Measurements from ENCODE around the gene SMAD5. TPM values are rescaled to one million over a fixed set of nuclear protein-coding genes. Genes with fewer than 3 reads are reported as not detected.

SMAD5 gene
- 82.2 TPM for polyA plus RNA-seq (ENCODE audit: insufficient read length)
- long read RNA-seq, donor 1, full-length matches to known transcripts, result 14 of 55 reads
- long read RNA-seq, donor 1, partial matches to known transcripts, result 41 of 55 reads
- long read RNA-seq, donor 1, other reads (novel, unspliced or antisense), result 0 of 55 reads
- long read RNA-seq, donor 2, full-length matches to known transcripts, result 10 of 52 reads
- long read RNA-seq, donor 2, partial matches to known transcripts, result 42 of 52 reads
- long read RNA-seq, donor 2, other reads (novel, unspliced or antisense), result 0 of 52 reads
- long read RNA-seq, donor 3, full-length matches to known transcripts, result 6 of 15 reads
- long read RNA-seq, donor 3, partial matches to known transcripts, result 9 of 15 reads
- long read RNA-seq, donor 3, other reads (novel, unspliced or antisense), result 0 of 15 reads
- long read RNA-seq, donor 4, result 0 reads
- long read RNA-seq, donor 5, full-length matches to known transcripts, result 3 of 17 reads
- long read RNA-seq, donor 5, partial matches to known transcripts, result 14 of 17 reads
- long read RNA-seq, donor 5, other reads (novel, unspliced or antisense), result 0 of 17 reads
- long read RNA-seq, donor 6, full-length matches to known transcripts, result 7 of 25 reads
- long read RNA-seq, donor 6, partial matches to known transcripts, result 18 of 25 reads
- long read RNA-seq, donor 6, other reads (novel, unspliced or antisense), result 0 of 25 reads
- long read RNA-seq, donor 7, full-length matches to known transcripts, result 9 of 61 reads
- long read RNA-seq, donor 7, partial matches to known transcripts, result 52 of 61 reads
- long read RNA-seq, donor 7, other reads (novel, unspliced or antisense), result 0 of 61 reads
- long read RNA-seq, donor 8, full-length matches to known transcripts, result 3 of 10 reads
- long read RNA-seq, donor 8, partial matches to known transcripts, result 7 of 10 reads
- long read RNA-seq, donor 8, other reads (novel, unspliced or antisense), result 0 of 10 reads

DNA sequence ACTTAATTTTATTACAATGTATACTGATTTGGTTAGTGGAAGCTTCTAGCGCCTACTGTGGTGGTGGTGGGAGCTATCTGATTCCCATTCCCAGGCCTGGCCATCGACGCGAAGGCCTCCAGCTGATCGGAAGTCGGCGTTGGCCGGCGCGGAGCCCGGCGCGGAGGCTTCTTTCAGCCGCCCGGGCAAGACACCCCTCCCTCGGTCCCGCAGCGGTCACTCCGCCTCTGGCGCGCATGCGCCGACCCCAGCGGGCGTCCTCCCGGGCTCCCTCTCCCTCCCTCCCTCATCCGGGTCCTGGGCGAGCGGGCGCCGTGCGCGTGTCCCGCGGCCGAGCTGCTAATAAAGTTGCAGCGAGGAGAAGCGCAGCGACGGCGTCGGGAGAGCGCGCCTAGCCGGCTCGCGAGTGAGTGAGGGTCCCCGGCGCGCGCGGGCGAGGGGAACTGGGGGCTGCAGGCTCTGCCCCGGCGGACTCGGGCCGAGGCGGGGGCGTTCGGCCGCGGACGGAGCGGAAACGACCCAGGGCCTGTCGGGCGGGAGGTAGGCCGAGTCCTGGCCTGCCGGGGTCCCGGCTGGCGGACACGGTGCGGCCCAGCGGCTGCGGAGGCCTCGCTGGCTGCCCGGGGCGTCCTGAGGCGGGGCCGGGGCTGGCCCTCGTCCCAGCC is at the start of gene SMAD5:
Gene SMAD5, plus strand, starts transcription at position 289 of the 665 bp plus-strand sequence. CDS start 20,916 bp downstream, outside the sequence.
- peak; percentile 94 for DNase-seq

DNA sequence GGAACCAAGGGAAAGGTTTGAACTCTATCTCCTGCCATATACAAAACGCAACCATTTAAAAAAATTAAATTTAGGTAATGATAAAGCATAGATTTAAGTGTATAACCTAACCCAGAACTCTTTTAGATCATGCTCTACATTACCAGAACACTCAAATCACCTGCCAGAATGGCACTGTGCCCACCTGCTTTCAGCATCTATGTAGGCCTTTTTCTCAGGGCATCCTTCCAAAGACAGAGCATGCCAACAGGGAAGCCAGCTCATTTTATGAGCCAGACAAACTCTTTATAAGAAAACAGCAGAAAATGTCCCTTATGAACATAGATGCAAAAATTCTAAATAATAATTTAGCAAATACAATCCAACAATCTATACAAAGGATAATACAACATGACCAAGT is 47.9 kb upstream of the SMAD5 start:
- DNase-seq, result no peak

DNA sequence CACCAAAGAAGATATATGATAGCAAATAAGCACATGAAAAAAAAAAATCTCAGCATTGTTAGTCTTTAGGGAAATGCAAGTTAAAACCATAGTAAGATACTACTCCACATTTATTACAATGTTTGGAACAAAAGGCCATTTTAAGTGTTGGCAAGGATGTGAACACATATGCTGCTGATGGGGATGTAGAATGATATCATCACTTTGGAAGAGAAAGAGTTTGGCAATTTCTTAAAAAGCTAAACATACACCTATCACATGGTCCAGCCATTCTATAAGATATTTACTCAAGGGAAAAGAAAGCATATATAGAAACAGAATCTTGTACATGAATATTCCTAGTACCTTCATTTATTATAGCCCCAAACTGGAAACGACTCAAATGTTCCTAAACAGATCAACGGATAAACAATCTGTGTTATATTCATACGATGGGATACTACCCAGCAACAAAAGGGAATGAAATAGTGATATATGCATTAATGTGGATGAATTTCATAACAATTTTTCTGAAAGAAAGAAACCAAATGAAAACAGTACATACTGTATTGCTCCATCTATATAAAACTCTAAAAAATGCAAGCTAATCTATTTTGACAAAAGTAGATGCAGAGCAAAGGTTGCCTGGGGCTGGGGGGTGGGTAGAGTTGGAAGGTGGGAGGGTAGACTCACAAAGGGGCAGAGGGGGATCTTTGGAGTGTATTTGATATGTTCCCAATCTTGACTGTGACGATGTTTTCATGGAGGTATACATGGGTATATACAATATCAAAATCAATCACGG is 45.7 kb upstream of the SMAD5 start:
- no peak for DNase-seq

- no peak for DNase-seq
Observed at GRCh38 chr5:136087961-136088871, 44.4 kb upstream of the SMAD5 start.

DNA sequence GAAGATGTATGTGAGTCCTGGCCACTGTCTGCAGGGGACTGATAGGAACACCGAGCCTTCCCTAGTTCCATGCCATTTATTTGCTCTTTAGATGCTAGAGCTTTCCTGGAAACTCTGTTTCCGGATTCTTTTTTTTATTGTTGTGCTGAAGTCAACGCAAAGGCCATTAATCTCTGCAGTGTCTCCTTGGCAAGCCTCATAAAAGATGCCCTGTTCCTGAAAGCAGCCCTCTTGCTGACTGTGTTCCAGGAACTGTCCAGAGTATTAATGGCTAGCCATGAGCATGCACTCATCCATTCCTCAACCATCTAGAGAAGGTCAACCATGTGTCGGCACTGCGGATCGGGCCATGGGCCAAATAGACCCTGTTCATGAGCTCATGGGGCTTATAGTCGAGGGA is 42.9 kb upstream of the SMAD5 start:
- DNase-seq, result no peak

DNA sequence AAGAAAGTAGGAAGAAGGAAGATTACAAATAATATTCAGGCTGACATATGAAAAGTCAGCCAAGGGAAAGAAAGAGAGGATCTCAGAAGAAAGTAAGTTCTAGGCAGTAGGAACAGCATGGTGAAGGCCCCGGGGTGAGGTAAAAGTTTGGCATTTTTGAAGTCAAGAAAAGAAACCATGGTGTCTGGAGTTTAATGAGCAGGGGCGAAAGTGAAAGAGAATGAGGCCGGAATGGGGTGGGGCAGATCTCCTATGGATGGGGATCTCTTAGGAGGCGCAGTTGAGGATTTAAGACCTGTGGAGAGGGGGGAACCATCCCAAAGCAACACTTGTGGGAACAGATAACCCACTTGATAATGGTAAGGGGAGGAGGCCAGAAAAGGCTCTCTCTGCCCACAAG is 42.3 kb upstream of the SMAD5 start:
- DNase-seq, result no peak

DNA sequence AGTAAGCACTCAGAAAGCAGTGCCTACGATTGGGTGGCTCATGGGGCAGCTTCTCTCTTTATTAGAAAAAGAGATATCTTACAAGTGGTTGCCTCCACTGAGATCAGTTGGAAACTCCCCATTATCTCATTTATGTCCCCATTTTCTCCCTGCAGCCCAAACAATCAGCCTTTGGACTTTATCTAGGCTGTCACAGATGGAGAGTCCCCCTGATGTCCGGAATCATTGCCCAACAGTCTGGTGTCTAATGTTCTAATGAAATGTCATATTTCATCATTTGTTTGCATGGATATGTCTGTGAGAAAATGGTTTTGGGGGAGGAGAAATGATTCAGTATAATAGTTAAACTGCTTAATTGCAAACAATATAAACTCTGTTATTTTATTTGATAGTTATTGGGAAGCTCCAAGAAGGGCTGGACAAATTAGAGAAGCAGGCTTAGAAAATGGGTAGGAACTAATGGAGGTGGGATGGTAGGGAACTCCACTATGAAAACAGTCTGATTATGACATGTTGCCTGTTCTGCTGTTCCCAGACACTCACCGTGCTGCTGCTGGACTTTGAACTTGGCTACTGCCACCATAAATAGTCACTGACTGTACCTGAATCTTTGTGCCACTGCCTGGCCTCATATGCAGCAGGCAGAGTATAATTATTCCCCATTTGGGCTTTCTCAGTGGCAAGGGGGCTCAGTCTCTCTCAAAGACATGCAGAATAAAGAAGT is 38.3 kb upstream of the SMAD5 start:
- DNase-seq, result no peak

DNA sequence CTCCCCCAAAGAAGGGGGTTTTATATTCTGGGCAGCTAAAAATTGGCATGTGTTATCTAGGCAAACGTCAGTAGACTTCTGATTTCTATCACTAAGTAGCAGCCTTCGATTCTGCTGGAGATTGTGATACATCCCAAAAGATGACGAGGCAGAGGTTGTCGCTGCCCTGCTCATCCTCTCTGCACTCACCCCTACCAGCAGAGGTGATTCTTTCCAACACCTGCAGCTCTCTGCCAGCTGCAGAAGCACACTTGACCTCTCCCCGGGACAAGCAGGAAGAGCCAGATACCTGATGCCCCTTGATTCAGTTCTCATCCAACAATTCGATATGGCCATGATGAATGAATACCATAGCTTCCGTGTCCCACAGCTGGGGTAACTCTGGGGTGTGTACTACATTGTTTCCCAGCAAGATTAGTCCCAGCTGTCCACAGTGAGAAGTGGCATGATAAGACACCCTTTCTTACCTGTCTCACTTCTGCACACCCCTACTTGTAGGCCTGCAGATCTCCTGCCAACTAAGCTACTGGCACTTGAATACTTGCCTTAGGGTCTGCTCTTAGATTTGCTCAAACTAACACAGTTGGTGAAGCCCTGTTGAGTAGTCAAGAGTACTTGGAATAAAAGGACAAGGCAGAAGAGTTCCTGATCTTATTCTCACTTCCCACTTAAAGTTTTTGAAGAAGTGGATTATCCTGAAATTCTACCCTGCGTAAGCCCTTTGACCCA is 37.6 kb upstream of the SMAD5 start:
- DNase-seq, result no peak

- no peak for DNase-seq
Observed at GRCh38 chr5:136098176-136098575, 34.5 kb upstream of the SMAD5 start.

- DNase-seq, result no peak
Observed at GRCh38 chr5:136099870-136100269, 32.8 kb upstream of the SMAD5 start.

GRCh38 chr5:136101884-136102283 is 30.8 kb upstream of the SMAD5 start:
- no peak for DNase-seq

GRCh38 chr5:136103118-136103517 is 29.5 kb upstream of the SMAD5 start:
- DNase-seq, result no peak

DNA sequence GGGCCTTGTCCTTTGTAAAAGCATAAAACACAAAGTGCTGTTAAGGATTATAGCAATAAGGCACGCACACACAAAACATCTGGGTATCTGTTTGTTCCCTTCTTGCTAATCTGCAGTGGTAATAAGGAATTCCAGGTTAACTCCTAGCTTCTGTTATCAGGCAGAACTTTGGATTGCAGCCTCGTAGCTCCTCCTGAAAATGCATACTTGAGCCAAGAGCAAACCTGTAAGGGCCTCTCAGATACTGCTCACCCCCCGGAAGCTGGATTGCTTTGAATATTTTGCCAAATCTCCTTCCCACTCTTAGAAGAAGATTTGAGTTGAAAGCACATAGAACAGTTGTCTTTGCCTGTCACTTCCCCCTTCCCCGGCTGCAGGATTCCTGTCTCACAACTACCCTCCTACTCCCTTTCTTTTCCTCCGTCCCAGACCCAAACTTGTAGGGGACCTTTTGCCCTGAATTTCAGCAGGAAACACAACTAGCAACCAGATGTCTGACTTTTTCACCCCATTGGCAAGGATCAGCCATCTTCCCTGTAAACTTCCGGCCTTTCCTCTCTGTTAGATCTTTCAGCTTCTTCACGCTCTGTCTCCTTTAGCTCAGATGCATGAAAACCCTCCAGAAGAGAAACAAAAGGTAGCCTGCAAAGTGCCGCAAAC is 28.2 kb upstream of the SMAD5 start:
- no peak for DNase-seq

GRCh38 chr5:136106351-136107031 is 26.2 kb upstream of the SMAD5 start:
- no peak for DNase-seq

DNA sequence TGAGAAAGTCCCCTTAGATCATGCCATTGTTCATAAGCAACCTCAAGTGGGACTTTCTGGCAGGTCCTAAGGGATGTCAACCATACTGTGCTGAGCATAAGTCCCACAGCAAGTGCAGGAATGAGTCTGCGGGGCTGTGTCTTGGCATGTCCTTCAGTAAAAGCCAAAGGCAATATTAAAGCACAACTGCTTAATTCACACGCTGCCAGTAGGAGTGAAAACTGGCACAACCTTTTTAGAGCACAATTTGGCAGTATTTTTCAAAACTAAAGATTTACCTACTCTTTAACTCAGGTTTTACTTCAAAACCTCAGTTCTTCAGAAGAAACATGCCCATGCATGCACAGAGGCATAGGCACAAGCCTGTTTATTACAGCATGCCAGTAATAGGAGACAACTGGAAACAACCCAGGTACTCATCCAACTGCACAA is 24.4 kb upstream of the SMAD5 start:
- no peak for DNase-seq

DNA sequence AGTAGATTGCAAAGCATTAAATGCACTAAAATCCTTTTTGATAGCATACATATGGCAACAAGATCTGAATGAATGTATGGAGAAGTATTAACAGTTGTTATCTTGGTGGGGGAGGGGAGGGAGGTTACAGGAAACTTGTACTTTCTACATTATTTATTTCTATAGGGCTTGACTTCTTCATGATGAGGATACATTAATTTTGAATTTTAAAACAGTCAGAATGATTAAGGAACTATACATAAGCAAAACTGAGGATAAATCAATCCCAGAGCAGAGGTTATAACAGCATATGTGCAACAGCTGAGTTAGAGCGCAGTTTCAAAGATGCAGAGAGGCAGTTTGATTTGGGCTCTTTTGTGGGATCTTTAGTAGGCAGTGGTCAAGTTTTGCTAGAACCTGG is 23.9 kb upstream of the SMAD5 start:
- DNase-seq, result peak; percentile 46

DNA sequence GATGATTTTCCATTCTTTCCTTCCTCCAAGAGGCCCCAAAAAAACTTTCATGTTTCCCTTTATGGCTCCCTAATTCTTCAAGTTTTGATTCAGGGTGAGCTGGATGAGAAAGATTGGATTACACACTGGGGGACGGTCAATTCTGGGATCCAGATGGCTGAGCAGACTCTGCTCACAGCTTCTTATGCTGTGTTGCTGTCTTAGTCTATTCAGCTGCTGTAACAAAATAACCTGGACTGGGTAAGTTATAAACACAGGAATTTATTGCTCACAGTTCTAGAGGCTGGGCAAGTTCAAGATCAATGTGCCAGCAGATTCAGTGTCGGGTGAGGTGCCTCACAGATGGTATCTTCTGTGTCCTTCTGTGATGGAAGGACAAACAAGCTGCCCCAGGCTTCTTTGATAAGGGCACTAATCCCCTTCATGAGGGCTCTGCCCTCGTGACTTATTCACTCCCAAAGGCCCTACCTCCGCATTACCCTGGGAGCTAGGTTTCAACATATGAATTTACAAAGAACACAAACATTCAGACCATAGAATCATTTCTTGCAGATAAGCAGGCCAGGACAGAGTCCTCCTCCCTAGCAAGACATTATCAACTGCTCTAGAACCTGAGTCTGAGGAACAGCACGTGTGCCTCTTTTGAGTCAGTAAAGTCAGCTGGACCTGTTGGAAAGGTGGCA is 23.1 kb upstream of the SMAD5 start:
- DNase-seq, result no peak

Data from left kidney (tissue), 8 donors.